CD14-positive monocyte (primary cell): ENCODE results near the gene F8. TPM values are rescaled to one million over a fixed set of nuclear protein-coding genes. Genes with fewer than 3 reads are reported as not detected.

Experiments
- DNase-seq, 3 donors: peaks; one replicate each; pipeline ENCODE4 v3.0.0-alpha.2; 2011 to 2022
- H2AFZ ChIP-seq: 2 replicates; pipeline ENCODE4 v1.6.0; 2012; ENCODE audit warnings: mild to moderate bottlenecking, low read depth, low read length, inconsistent platforms; ENCODE audit not compliant: insufficient read depth, poor library complexity, severe bottlenecking
- H3K27ac ChIP-seq, 2 donors: 1 replicate in 1 of 2; 2 replicates in 1 of 2; pipeline ENCODE4 v1.5.1; 2012 to 2013; ENCODE audit warnings: low read length in 2 of 2, control low read depth in 1 of 2, inconsistent platforms in 1 of 2, low read depth in 1 of 2, mild to moderate bottlenecking in 1 of 2
- H3K27me3 ChIP-seq, 2 donors: one replicate each; pipeline versions ENCODE4 v1.6.0 to v1.6.1; 2011 to 2013; ENCODE audit warnings: low read length in 2 of 2; ENCODE audit not compliant: control insufficient read depth in 2 of 2, insufficient read depth in 2 of 2
- H3K36me3 ChIP-seq, 2 donors: replicated peaks in 1 of 2; 1 replicate in 1 of 2; 2 replicates in 1 of 2; pipeline versions ENCODE4 v1.5.1 to v1.6.1; 2012 to 2013; ENCODE audit warnings: low read length in 2 of 2, control low read depth in 1 of 2, inconsistent platforms in 1 of 2, mild to moderate bottlenecking in 1 of 2; ENCODE audit not compliant: insufficient read depth in 2 of 2, control insufficient read depth in 1 of 2
- H3K4me1 ChIP-seq, 2 donors: 1 replicate in 1 of 2; 2 replicates in 1 of 2; pipeline versions ENCODE4 v1.5.1 to v1.6.1; 2012 to 2013; ENCODE audit warnings: low read length in 2 of 2, control low read depth in 1 of 2, inconsistent platforms in 1 of 2, mild to moderate bottlenecking in 1 of 2, moderate library complexity in 1 of 2; ENCODE audit not compliant: insufficient read depth in 2 of 2, control insufficient read depth in 1 of 2
- H3K4me2 ChIP-seq: replicated peaks from 2 replicates; pipeline ENCODE3; 2012; ENCODE audit warnings: low read length, moderate library complexity, mild to moderate bottlenecking; ENCODE audit not compliant: poor library complexity, severe bottlenecking; ENCODE audit errors: extremely low read depth
- H3K4me3 ChIP-seq, 3 experiments: fragments of 200-600 bp in 1 of 3; sonication (generic) in 1 of 3; replicated peaks in 1 of 3; 1 replicate in 2 of 3; 2 replicates in 1 of 3; pipeline ENCODE4 v1.5.1; 2011 to 2013; ENCODE audit warnings: low read length in 3 of 3, mild to moderate bottlenecking in 3 of 3, control low read depth in 2 of 3, low read depth in 2 of 3, inconsistent platforms in 1 of 3, moderate library complexity in 1 of 3
- H3K79me2 ChIP-seq: 2 replicates; pipeline ENCODE4 v1.6.0; 2012; ENCODE audit warnings: mild to moderate bottlenecking, control low read depth, inconsistent platforms, low read length, moderate library complexity; ENCODE audit not compliant: insufficient read depth
- H3K9ac ChIP-seq: 2 replicates; pipeline ENCODE4 v1.6.0; 2017; ENCODE audit warnings: low read length, mild to moderate bottlenecking; ENCODE audit not compliant: insufficient read depth, poor library complexity, severe bottlenecking
- H3K9me3 ChIP-seq, 2 donors: replicated peaks in 1 of 2; 1 replicate in 1 of 2; 2 replicates in 1 of 2; pipeline versions ENCODE4 v1.5.1 to v1.6.1; 2012 to 2013; ENCODE audit warnings: low read length in 2 of 2, control low read depth in 1 of 2; ENCODE audit not compliant: control insufficient read depth in 1 of 2, insufficient read depth in 1 of 2
- H4K20me1 ChIP-seq: 2 replicates; pipeline ENCODE4 v1.6.0; 2012; ENCODE audit warnings: mild to moderate bottlenecking, low read length, control low read depth, moderate library complexity; ENCODE audit not compliant: insufficient read depth
- H3K27ac Mint-ChIP-seq, 7 donors: one replicate each; pipeline ENCODE4 v1.8.0; 2020; ENCODE audit warnings: mild to moderate bottlenecking in 7 of 7, mixed read lengths in 7 of 7, moderate library complexity in 6 of 7, inconsistent platforms in 2 of 7
- H3K27me3 Mint-ChIP-seq, 3 donors: one replicate each; pipeline ENCODE4 v1.8.0; 2021 to 2022; ENCODE audit warnings: low read depth in 3 of 3, mild to moderate bottlenecking in 3 of 3, mixed read lengths in 3 of 3, moderate library complexity in 3 of 3, inconsistent platforms in 1 of 3
- H3K36me3 Mint-ChIP-seq, 2 donors: one replicate each; pipeline ENCODE4 v1.8.0; 2020; ENCODE audit warnings: mixed read lengths in 2 of 2, inconsistent platforms in 1 of 2, mild to moderate bottlenecking in 1 of 2
- H3K4me1 Mint-ChIP-seq: one replicate; pipeline ENCODE4 v1.8.0; 2020; ENCODE audit warnings: mild to moderate bottlenecking, mixed read lengths
- H3K4me3 Mint-ChIP-seq, 2 donors: one replicate each; pipeline ENCODE4 v1.8.0; 2020; ENCODE audit warnings: mild to moderate bottlenecking in 2 of 2, mixed read lengths in 2 of 2, moderate library complexity in 1 of 2
- H3K9me3 Mint-ChIP-seq, 7 donors: one replicate each; pipeline ENCODE4 v1.8.0; 2020 to 2022; ENCODE audit warnings: mixed read lengths in 7 of 7, mild to moderate bottlenecking in 6 of 7, moderate library complexity in 6 of 7, inconsistent platforms in 2 of 7
- WGBS: methylation state at CpG from one replicate; pipeline ENCODE4 v1.1.5; 2013; ENCODE audit warnings: missing lambda C conversion rate; ENCODE audit not compliant: insufficient coverage; 5-methylcytosine and 5-hydroxymethylcytosine counted together
- intact Hi-C, 2 donors: fragments of 100-400 bp; cut with micrococcal nuclease; formaldehyde crosslinking; loops; one replicate each; pipeline versions ENCODE4 v1.15.0 to v1.15.1; 2023
- polyA plus RNA-seq, 3 donors: library from polyadenylated mRNA; depleted of rRNA in 1 of 3; unstranded in 2 of 3; stranded (reverse) in 1 of 3; fragments of 300-500 nt in 2 of 3; fragments of >200 nt in 1 of 3; fragmentation: Illumina TruSeq in 2 of 3; gene quantifications; 1 replicate in 2 of 3; 2 replicates in 1 of 3; pipeline ENCODE4 v1.2.3, GENCODE V29; 2012 to 2021
- TF ChIP-seq, protein P1 (sequence below): fragments of 200-600 bp; IDR thresholded peaks from one replicate; pipeline ENCODE4 v1.8.0; 2022; ENCODE audit warnings: antibody characterized with exemption, mild to moderate bottlenecking

F8 gene
- polyA plus RNA-seq, 3 donors = 1.5 to 4.5 (median 4.3) TPM

DNA sequence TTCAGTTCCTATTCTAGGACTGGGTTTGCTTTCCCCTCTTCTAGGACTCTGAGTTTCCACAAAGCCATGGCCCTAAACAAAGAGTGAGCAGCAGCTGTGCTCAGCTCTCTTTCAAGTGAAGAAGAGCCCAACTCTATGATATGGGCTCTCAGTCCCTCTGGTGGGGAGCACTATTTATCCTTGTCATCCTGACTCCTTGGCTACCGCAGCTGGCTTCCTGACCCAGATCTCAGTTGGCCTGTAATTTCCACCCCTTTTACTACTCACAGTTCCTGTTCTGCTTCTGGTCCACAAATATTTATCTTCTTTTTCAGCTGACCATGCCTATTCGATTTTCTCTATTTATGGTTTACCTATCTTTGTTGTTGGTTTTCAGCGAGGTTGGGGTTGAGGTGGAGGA, 33.8 kb downstream of the F8 start:
- no peak overlapping the region for H3K27ac ChIP-seq
- no peaks in the 10 kb centered on the region for H3K27me3 ChIP-seq
- no peak overlapping the region for H3K4me3 ChIP-seq
- no peaks in the 10 kb centered on the region for H3K4me1 ChIP-seq
- H3K79me2 ChIP-seq = no peaks in the 10 kb centered on the region
- WGBS = no CpG with 5 or more reads among the region's 3 CpGs
- no peaks in the 10 kb centered on the region for H3K36me3 ChIP-seq
- TF ChIP-seq, protein P1, sequence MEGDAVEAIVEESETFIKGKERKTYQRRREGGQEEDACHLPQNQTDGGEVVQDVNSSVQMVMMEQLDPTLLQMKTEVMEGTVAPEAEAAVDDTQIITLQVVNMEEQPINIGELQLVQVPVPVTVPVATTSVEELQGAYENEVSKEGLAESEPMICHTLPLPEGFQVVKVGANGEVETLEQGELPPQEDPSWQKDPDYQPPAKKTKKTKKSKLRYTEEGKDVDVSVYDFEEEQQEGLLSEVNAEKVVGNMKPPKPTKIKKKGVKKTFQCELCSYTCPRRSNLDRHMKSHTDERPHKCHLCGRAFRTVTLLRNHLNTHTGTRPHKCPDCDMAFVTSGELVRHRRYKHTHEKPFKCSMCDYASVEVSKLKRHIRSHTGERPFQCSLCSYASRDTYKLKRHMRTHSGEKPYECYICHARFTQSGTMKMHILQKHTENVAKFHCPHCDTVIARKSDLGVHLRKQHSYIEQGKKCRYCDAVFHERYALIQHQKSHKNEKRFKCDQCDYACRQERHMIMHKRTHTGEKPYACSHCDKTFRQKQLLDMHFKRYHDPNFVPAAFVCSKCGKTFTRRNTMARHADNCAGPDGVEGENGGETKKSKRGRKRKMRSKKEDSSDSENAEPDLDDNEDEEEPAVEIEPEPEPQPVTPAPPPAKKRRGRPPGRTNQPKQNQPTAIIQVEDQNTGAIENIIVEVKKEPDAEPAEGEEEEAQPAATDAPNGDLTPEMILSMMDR = no peak
- intact Hi-C loops = loop anchor here in 1 of 2 donors (10.0 kb wide), 1 partner anchor 66 kb away; no protein-coding TSS in a partner anchor
- no peaks in the 10 kb centered on the region for H3K9me3 ChIP-seq
- H3K9ac ChIP-seq = no peak overlapping the region
- Mint-ChIP-seq H3K27ac (no peak overlapping the region), H3K36me3 (no peaks in the 10 kb centered on the region), H3K27me3 (peaks cover 0 to 1% (median 0%) of the 10 kb centered on the region in 3 donors), H3K4me3 (no peak overlapping the region), H3K4me1 (no peaks in the 10 kb centered on the region), H3K9me3 (no peaks in the 10 kb centered on the region)
- no peak for DNase-seq
- no peak overlapping the region for H3K4me2 ChIP-seq
- H2AFZ ChIP-seq = no peak overlapping the region
- H4K20me1 ChIP-seq = no peaks in the 10 kb centered on the region

DNA sequence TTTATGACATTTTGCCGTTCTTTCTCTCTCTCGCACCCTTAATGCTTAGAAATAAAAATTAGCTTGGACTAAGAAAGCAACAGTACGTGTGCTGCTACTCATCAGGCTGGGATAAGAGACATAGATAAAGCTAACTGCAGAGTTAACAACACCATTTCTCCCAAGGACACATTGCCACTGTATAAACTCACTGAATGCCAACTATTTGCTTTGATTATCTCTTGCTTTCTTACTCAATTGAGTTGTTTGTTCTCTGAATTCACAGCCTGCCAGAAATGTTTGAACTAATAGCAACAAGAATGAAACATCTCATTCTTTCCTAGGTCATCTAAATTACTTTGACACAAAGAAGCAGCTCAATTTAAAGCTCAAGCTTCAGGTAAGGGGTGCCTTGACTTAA, 34.6 kb downstream of the F8 start:
- no peaks in the 10 kb centered on the region for H3K9me3 Mint-ChIP-seq
- H3K9me3 ChIP-seq = no peaks in the 10 kb centered on the region
- no peak overlapping the region for H3K4me3 Mint-ChIP-seq
- no peak for DNase-seq
- TF ChIP-seq, protein P1 = no peak
- no peaks in the 10 kb centered on the region for H3K4me1 Mint-ChIP-seq
- no peaks in the 10 kb centered on the region for H3K36me3 ChIP-seq
- WGBS = no CpG with 5 or more reads among the region's 3 CpGs
- H3K27me3 ChIP-seq = no peaks in the 10 kb centered on the region
- H3K9ac ChIP-seq = no peak overlapping the region
- H4K20me1 ChIP-seq = no peaks in the 10 kb centered on the region
- intact Hi-C loops = loop anchor here in 1 of 2 donors (10.0 kb wide), 1 partner anchor 67 kb away; no protein-coding TSS in a partner anchor
- no peaks in the 10 kb centered on the region for H3K79me2 ChIP-seq
- H3K36me3 Mint-ChIP-seq = no peaks in the 10 kb centered on the region
- no peaks in the 10 kb centered on the region for H3K4me1 ChIP-seq
- no peak overlapping the region for H2AFZ ChIP-seq
- no peak overlapping the region for H3K4me2 ChIP-seq
- H3K4me3 ChIP-seq = no peak overlapping the region
- no peak overlapping the region for H3K27ac Mint-ChIP-seq
- H3K27me3 Mint-ChIP-seq = peaks cover 0 to 1% (median 0%) of the 10 kb centered on the region in 3 donors
- no peak overlapping the region for H3K27ac ChIP-seq
